Right lobe of liver (tissue), 4 donors: ENCODE results near the gene SGK2.

Experiments used
- POLR2A ChIP-seq: fragments of 450-650 bp; IDR thresholded peaks from one replicate; pipeline ENCODE4 v1.6.1; 2017; ENCODE audit warnings: antibody characterized with exemption, mild to moderate bottlenecking
- TF ChIP-seq, protein P1 (sequence below), 4 donors: fragments of 200-600 bp in 3 of 4; fragments of 450-650 bp in 1 of 4; IDR thresholded peaks; one replicate each; pipeline versions ENCODE4 v1.5.1 to v1.8.0; 2016 to 2022; ENCODE audit warnings: antibody characterized with exemption in 4 of 4, mild to moderate bottlenecking in 2 of 4
- donor health status: DM: no; HTN: no; CAD: no.
- donor health status: DM: no; HTN: no; CAD: no.
- donor health status: DM: no; HTN: yes; CAD: no.

DNA sequence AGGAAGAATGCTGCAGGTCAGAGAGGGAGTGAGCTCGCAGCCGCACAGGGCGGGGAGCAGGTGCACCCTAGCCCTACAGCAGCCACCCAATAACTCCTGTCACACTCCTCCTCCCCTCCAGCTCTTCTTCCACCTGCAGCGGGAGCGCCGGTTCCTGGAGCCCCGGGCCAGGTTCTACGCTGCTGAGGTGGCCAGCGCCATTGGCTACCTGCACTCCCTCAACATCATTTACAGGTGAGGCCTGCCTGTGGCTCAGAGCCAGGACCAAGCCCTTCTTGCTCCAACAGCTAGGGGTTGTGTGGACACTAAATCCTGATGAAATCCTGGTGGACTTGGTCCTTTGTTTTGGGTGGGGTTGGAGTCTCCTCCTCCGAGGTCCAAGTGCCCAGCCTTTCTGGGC is 11.7 kb downstream of the SGK2 start:
- TF ChIP-seq, protein P1, sequence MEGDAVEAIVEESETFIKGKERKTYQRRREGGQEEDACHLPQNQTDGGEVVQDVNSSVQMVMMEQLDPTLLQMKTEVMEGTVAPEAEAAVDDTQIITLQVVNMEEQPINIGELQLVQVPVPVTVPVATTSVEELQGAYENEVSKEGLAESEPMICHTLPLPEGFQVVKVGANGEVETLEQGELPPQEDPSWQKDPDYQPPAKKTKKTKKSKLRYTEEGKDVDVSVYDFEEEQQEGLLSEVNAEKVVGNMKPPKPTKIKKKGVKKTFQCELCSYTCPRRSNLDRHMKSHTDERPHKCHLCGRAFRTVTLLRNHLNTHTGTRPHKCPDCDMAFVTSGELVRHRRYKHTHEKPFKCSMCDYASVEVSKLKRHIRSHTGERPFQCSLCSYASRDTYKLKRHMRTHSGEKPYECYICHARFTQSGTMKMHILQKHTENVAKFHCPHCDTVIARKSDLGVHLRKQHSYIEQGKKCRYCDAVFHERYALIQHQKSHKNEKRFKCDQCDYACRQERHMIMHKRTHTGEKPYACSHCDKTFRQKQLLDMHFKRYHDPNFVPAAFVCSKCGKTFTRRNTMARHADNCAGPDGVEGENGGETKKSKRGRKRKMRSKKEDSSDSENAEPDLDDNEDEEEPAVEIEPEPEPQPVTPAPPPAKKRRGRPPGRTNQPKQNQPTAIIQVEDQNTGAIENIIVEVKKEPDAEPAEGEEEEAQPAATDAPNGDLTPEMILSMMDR (IDR thresholded peaks at IDR 0.05) = no peak
- no peak for TF ChIP-seq POLR2A
